ENCODE measurements around the gene RPL13A.

Gene RPL13A

GRCh38 chr19:49481020-49481683, 6.3 kb upstream of the RPL13A start:
- no peak for DNase-seq (ENCODE audit: low read depth in 2 of 2)

- no peak for DNase-seq (ENCODE audit: low read depth in 2 of 2)
Observed at GRCh38 chr19:49486232-49486631, 1.2 kb upstream of the RPL13A start.

- no peak for DNase-seq (ENCODE audit: low read depth in 2 of 2)
Observed at GRCh38 chr19:49486710-49487276, 615 bp upstream of the RPL13A start.

GRCh38 chr19:49488046-49488862, 846 bp downstream of the RPL13A start:
- no peak for DNase-seq (ENCODE audit: low read depth in 2 of 2)

GRCh38 chr19:49488863-49489537, 1.6 kb downstream of the RPL13A start:
- no peak for DNase-seq (ENCODE audit: low read depth in 2 of 2)

GRCh38 chr19:49489601-49490167, 2.3 kb downstream of the RPL13A start:
- DNase-seq (ENCODE audit: low read depth in 2 of 2) = no peak

GRCh38 chr19:49490287-49491029, 3.0 kb downstream of the RPL13A start:
- no peak for DNase-seq (ENCODE audit: low read depth in 2 of 2)

GRCh38 chr19:49491030-49491803, 3.8 kb downstream of the RPL13A start:
- no peak for DNase-seq (ENCODE audit: low read depth in 2 of 2)

GRCh38 chr19:49491804-49492572, 4.6 kb downstream of the RPL13A start:
- no peak for DNase-seq (ENCODE audit: low read depth in 2 of 2)

- DNase-seq (ENCODE audit: low read depth in 2 of 2) = no peak
Observed at GRCh38 chr19:49492573-49493405, 5.4 kb downstream of the RPL13A start.

- DNase-seq (ENCODE audit: low read depth in 2 of 2) = no peak
Observed at GRCh38 chr19:49496574-49497008, 9.2 kb downstream of the RPL13A start.

GRCh38 chr19:49497047-49497788, 9.8 kb downstream of the RPL13A start:
- peak in 1 of 2 experiments; percentile 62 for DNase-seq (ENCODE audit: low read depth in 2 of 2)

GRCh38 chr19:49497789-49498103, 10.3 kb downstream of the RPL13A start:
- no peak for DNase-seq (ENCODE audit: low read depth in 2 of 2)

GRCh38 chr19:49498475-49498874, 11.1 kb downstream of the RPL13A start:
- no peak for DNase-seq (ENCODE audit: low read depth in 2 of 2)

- no peak for DNase-seq (ENCODE audit: low read depth in 2 of 2)
Observed at GRCh38 chr19:49499030-49499670, 11.7 kb downstream of the RPL13A start.

GRCh38 chr19:49502866-49503581, 15.6 kb downstream of the RPL13A start:
- DNase-seq (ENCODE audit: low read depth in 2 of 2) = no peak

GRCh38 chr19:49503582-49503962, 16.2 kb downstream of the RPL13A start:
- DNase-seq (ENCODE audit: low read depth in 2 of 2) = no peak

Data from stimulated activated CD4-positive, alpha-beta T cell treated with anti-CD3 and anti-CD28 coated beads, Interleukin-12 subunit alpha, Interleukin-12 subunit beta, amount 100 ng/mL, for 24 hours (primary cell).